Lower leg skin (tissue), 4 donors: ENCODE measurements around the gene PADI4. TPM values are rescaled to one million over a fixed set of nuclear protein-coding genes. Genes with fewer than 3 reads are reported as not detected.

Experiments used
- DNase-seq, 2 donors: peaks; one replicate each; pipeline ENCODE4 v3.0.0-alpha.2; 2019; ENCODE audit warnings: low spot score in 2 of 2
- H3K4me3 ChIP-seq: fragments of 200-600 bp; sonication (generic); 2 replicates; pipeline ENCODE4 v1.5.1; 2017; ENCODE audit warnings: mild to moderate bottlenecking, low read depth; ENCODE audit not compliant: poor library complexity, severe bottlenecking
- POLR2A ChIP-seq, 2 donors: fragments of 450-650 bp; IDR thresholded peaks; one replicate each; pipeline ENCODE4 v1.6.1; 2016 to 2017; ENCODE audit warnings: antibody characterized with exemption in 2 of 2, mild to moderate bottlenecking in 1 of 2, moderate library complexity in 1 of 2
- WGBS, 2 donors: methylation state at CpG; one replicate each; pipeline ENCODE4 v1.1.5; 2018; 5-methylcytosine and 5-hydroxymethylcytosine counted together
- intact Hi-C: fragments of 100-400 bp; cut with DNase I; formaldehyde crosslinking; loops from one replicate; pipeline ENCODE4 v1.15.0; 2023; ENCODE audit warnings: low total_unique reads
- total RNA-seq, 4 donors: library from RNA; depleted of rRNA; stranded (reverse); fragments of >200 nt; gene quantifications; one replicate each; pipeline ENCODE4 v1.1.0, GENCODE V29; 2016
- TF ChIP-seq, protein P1 (sequence below), 3 donors: fragments of 450-650 bp; IDR thresholded peaks; one replicate each; pipeline ENCODE4 v1.5.1; 2016; ENCODE audit warnings: antibody characterized with exemption in 3 of 3, mild to moderate bottlenecking in 3 of 3, moderate library complexity in 2 of 3

The PADI4 gene
- total RNA-seq, 4 donors from 2014 or later = 0.51 TPM; not detected in 3

DNA sequence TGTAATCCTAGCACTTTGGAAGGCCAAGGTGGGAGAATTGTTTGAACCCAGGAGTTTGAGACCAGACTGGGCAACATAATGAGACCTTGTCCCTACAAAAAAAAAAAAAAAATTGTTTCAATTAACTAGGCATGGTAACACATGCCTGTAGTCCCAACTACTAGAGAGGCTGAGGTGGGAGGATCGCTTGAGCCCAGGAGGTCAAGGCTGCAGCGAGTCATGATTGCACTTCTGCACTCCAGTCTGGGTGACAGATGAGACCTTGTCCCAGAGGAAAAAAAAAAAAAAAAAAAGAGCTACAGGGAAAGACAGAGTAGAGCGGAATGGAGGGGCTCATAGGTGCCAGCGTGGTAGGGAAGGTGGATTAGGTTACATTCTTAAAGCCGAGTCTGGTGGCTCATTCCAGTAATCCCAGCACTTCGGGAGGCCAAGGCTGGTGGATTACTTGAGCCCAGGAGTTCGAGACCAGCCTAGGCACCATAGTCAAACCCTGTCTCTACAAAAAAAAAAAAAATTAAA is 43.0 kb downstream of the PADI4 start:
- 78 to 79% methylated on average over 5 to 7 of the region's 7 CpGs for WGBS, 2 donors
- intact Hi-C loops = no loop called here
- no peak for DNase-seq
- H3K4me3 ChIP-seq = no peak overlapping the region
- no peak for TF ChIP-seq POLR2A (IDR thresholded peaks at IDR 0.05)
- TF ChIP-seq, protein P1, sequence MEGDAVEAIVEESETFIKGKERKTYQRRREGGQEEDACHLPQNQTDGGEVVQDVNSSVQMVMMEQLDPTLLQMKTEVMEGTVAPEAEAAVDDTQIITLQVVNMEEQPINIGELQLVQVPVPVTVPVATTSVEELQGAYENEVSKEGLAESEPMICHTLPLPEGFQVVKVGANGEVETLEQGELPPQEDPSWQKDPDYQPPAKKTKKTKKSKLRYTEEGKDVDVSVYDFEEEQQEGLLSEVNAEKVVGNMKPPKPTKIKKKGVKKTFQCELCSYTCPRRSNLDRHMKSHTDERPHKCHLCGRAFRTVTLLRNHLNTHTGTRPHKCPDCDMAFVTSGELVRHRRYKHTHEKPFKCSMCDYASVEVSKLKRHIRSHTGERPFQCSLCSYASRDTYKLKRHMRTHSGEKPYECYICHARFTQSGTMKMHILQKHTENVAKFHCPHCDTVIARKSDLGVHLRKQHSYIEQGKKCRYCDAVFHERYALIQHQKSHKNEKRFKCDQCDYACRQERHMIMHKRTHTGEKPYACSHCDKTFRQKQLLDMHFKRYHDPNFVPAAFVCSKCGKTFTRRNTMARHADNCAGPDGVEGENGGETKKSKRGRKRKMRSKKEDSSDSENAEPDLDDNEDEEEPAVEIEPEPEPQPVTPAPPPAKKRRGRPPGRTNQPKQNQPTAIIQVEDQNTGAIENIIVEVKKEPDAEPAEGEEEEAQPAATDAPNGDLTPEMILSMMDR (IDR thresholded peaks at IDR 0.05) = no peak

DNA sequence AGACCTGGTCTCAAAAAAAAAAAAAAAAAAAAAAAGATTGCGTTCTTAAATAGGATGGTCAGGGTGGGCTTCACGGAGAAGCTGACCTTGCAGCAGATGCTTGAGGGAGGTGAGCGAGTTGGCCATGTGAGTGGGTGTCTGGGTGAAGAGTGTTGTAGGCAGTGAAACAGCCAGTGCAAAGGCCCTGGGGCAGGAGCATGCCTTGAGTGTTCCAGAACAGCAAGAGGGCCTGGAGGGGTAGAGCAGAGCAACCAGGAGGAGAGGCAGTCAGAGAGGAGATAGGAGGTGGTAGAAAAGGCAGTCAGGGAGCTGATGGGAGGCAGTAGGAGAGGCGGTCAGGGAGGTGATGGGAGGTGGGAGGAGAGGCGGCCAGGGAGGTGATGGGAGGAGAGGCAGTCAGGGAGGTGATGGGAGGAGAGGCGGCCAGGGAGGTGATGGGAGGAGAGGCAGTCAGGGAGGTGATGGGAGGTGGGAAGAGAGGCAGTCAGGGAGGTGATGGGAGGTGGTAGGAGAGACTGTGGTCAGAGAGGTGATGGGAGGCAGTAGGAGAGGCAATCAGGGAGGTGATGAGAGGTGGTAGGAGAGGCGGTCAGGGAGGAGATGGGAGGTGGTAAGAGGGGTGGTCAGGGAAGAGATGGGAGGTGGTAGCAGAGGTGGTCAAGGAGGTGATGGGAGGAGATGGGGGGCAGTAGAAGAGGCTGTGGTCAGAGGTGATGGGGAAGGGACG is 43.8 kb downstream of the PADI4 start:
- H3K4me3 ChIP-seq = no peak overlapping the region
- no peak for DNase-seq
- TF ChIP-seq, protein P1 (IDR thresholded peaks at IDR 0.05) = no peak
- no peak for TF ChIP-seq POLR2A (IDR thresholded peaks at IDR 0.05)
- intact Hi-C loops = no loop called here
- 63 to 79% methylated on average over 8 of the region's 8 CpGs for WGBS, 2 donors

DNA sequence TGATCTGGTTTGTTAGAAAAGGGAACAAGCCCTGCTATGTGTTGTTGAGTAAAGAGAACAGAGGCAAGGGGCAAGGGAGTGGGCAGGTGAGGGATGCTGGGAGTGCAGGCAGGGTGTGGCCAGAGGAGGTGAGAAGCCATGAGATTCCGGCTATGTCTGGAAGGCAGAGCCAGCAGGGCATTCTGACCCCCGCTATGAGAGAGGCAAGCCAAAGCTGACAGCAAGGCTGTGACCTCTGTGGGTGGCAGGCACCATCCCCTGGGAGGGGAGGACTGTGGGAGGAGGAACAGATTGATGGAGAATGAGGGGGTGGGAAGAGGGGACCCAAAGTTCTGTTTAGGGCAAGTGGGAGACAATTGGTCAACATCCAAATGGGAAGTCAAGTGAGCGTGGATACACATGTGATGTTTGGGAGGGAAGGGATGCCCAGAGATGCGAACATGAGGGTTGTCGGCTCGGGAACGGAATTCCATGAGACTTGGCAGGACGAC is 44.5 kb downstream of the PADI4 start:
- 62 to 67% methylated on average over 8 of the region's 8 CpGs for WGBS, 2 donors
- intact Hi-C loops = no loop called here
- no peak overlapping the region for H3K4me3 ChIP-seq
- TF ChIP-seq, protein P1 (IDR thresholded peaks at IDR 0.05) = no peak
- TF ChIP-seq POLR2A (IDR thresholded peaks at IDR 0.05) = no peak
- no peak for DNase-seq

DNA sequence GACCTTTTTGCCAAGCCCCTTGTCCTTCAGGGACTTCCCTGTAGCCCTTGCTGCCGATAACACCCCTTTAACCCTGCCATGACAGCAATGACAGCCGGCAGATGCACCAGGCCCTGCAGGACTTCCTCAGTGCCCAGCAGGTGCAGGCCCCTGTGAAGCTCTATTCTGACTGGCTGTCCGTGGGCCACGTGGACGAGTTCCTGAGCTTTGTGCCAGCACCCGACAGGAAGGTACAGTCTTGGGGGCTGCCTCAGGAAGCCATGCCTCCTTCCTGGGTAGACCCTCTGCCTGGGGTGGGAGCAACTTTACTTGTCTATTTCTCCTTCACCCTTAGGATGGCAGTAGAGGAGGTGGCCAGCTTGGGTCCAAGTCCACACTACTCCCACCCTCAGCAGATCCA is 47.9 kb downstream of the PADI4 start:
- no peak for TF ChIP-seq POLR2A (IDR thresholded peaks at IDR 0.05)
- TF ChIP-seq, protein P1 (IDR thresholded peaks at IDR 0.05) = no peak
- DNase-seq = no peak
- no peak overlapping the region for H3K4me3 ChIP-seq
- 55 to 62% methylated on average over 6 of the region's 6 CpGs for WGBS, 2 donors
- intact Hi-C loops = no loop called here

DNA sequence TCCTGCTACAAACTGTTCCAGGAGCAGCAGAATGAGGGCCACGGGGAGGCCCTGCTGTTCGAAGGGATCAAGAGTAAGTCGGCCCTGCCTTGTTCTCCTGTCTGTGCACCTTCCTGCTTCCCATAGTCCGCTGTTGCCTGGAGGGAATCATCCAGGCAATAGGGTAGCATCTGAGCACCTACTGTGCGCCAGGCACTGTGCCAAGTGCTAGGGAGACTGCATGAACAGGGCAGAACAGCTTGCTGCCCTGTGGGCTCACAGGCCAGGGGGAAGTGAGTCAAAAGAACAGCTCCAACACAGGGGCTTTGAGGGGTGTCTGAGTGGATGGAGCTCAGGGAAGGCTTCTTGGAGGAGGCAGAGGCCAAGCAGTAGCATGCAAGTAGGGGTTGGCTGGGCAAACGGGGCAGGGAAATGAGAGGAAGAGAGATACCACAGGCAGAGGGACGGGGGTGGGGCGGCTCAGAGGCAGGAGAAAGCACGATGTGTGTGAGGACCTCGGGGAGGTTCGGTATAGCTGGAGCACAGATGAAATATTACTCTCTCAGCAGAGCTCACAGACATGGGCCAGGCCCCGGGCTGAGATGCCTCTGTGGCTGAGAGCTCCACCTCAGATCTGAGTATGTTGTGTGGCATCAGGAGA is 48.5 kb downstream of the PADI4 start:
- WGBS, 2 donors = 49 to 55% methylated on average over 11 to 12 of the region's 12 CpGs
- intact Hi-C loops = no loop called here
- TF ChIP-seq, protein P1 (IDR thresholded peaks at IDR 0.05) = no peak
- TF ChIP-seq POLR2A (IDR thresholded peaks at IDR 0.05) = no peak
- no peak overlapping the region for H3K4me3 ChIP-seq
- DNase-seq = no peak
